HG03196 (cell line): ENCODE results near the gene HDAC4.

Source experiments
- ATAC-seq: cut with Tn5 transposase; IDR thresholded peaks from one replicate; pipeline ENCODE4 v1.9.1; 2021; ENCODE audit not compliant: unreplicated experiment

The HDAC4 gene

GRCh38 chr2:239259603-239260298 lies 141.1 kb downstream of the HDAC4 start:
- ATAC-seq: peak; percentile 67

- ATAC-seq: peak; percentile 44
These were observed 141.6 kb downstream of the HDAC4 start for GRCh38 chr2:239259173-239259572.

GRCh38 chr2:239258248-239258647 lies 142.6 kb downstream of the HDAC4 start:
- no peak for ATAC-seq

GRCh38 chr2:239257511-239257937 lies 143.3 kb downstream of the HDAC4 start:
- no peak for ATAC-seq

- no peak for ATAC-seq
These were observed 144.5 kb downstream of the HDAC4 start for GRCh38 chr2:239256350-239256743.

- ATAC-seq: no peak
These were observed 145.0 kb downstream of the HDAC4 start for GRCh38 chr2:239255628-239256349.

GRCh38 chr2:239255218-239255617 lies 145.6 kb downstream of the HDAC4 start:
- ATAC-seq: no peak

- no peak for ATAC-seq
These were observed 147.0 kb downstream of the HDAC4 start for GRCh38 chr2:239253701-239254436.

GRCh38 chr2:239253264-239253663 lies 147.6 kb downstream of the HDAC4 start:
- no peak for ATAC-seq

GRCh38 chr2:239252801-239253200 lies 148.0 kb downstream of the HDAC4 start:
- ATAC-seq: no peak

GRCh38 chr2:239252393-239252792 lies 148.4 kb downstream of the HDAC4 start:
- no peak for ATAC-seq

- ATAC-seq: no peak
These were observed 148.8 kb downstream of the HDAC4 start for GRCh38 chr2:239251971-239252370.

- no peak for ATAC-seq
These were observed 150.4 kb downstream of the HDAC4 start for GRCh38 chr2:239250216-239251081.

GRCh38 chr2:239249776-239250175 lies 151.0 kb downstream of the HDAC4 start:
- ATAC-seq: no peak

GRCh38 chr2:239249048-239249447 lies 151.8 kb downstream of the HDAC4 start:
- no peak for ATAC-seq

- no peak for ATAC-seq
These were observed 153.2 kb downstream of the HDAC4 start for GRCh38 chr2:239247401-239248245.

GRCh38 chr2:239246723-239247122 lies 154.1 kb downstream of the HDAC4 start:
- no peak for ATAC-seq

GRCh38 chr2:239245872-239246721 lies 154.7 kb downstream of the HDAC4 start:
- no peak for ATAC-seq

- ATAC-seq: no peak
These were observed 155.7 kb downstream of the HDAC4 start for GRCh38 chr2:239245107-239245506.
